ENCODE data around the gene FBXO21. TPM values are rescaled to one million over a fixed set of nuclear protein-coding genes. Genes with fewer than 3 reads are reported as not detected.
"Not testable (repeated sequence)": the region's sequence is repeated elsewhere in the genome, so short reads cannot be mapped to it uniquely, and the experiment has no call there.

The FBXO21 gene
- total and polyA plus RNA-seq, 2 donors (not counting 1 experiment from before 2014, with no cell fraction given), result 31.3 to 81.3 TPM

GRCh38 chr12:117188121-117188665, 2.1 kb downstream of the FBXO21 start:
- TF ChIP-seq, protein P1, sequence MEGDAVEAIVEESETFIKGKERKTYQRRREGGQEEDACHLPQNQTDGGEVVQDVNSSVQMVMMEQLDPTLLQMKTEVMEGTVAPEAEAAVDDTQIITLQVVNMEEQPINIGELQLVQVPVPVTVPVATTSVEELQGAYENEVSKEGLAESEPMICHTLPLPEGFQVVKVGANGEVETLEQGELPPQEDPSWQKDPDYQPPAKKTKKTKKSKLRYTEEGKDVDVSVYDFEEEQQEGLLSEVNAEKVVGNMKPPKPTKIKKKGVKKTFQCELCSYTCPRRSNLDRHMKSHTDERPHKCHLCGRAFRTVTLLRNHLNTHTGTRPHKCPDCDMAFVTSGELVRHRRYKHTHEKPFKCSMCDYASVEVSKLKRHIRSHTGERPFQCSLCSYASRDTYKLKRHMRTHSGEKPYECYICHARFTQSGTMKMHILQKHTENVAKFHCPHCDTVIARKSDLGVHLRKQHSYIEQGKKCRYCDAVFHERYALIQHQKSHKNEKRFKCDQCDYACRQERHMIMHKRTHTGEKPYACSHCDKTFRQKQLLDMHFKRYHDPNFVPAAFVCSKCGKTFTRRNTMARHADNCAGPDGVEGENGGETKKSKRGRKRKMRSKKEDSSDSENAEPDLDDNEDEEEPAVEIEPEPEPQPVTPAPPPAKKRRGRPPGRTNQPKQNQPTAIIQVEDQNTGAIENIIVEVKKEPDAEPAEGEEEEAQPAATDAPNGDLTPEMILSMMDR (conservative IDR thresholded peaks at IDR 0.05 in 1 of 2, IDR thresholded peaks at IDR 0.05 in 1 of 2; ENCODE audit: low read depth in 1 of 2, low read length in 2 of 2), result no peak
- no peak for TF ChIP-seq EZH2 (IDR thresholded peaks at IDR 0.05; ENCODE audit: low read length, missing control alignments)

DNA sequence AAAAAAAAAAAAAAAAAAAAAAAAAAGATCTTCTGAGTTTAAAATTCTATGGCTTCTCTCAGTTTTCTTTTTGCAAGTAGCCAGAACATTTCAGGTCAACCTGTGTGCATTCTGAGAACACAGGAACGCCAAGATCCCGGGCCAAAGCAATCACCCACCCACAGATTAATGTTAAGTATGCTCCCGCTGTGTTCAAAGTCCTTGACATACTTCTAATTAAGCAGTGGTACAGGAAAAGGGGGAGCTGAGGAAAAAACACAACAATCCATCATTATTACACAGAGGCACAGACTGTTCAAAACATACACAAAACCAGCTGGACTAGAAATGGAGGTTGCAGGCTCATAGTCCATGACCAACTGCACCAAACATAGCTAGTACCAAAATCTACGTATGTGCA, 2.8 kb downstream of the FBXO21 start:
- Histone ChIP-seq H3K9me3 (ENCODE audit: control insufficient read depth, insufficient read depth, low read depth, low read length) (no peaks in the 10 kb centered on the region), H2AFZ (ENCODE audit: low read length) (no peak overlapping the region), H3K4me2 (ENCODE audit: extremely low read depth, insufficient read depth, low read length) (no peak overlapping the region), H3K4me1 (ENCODE audit: control insufficient read depth, extremely low read depth, insufficient read depth, low read length) (no peaks in the 10 kb centered on the region), H4K20me1 (ENCODE audit: control insufficient read depth, extremely low read depth, insufficient read depth, low read length) (no peaks in the 10 kb centered on the region), H3K9ac (ENCODE audit: insufficient read depth, low read length) (no peak overlapping the region), H3K27ac (ENCODE audit: insufficient read depth, low read length) (no peak overlapping the region), H3K36me3 (ENCODE audit: control insufficient read depth, insufficient read depth, low read length) (peaks cover 2% of the 10 kb centered on the region), H3K27me3 (ENCODE audit: control insufficient read depth, insufficient read depth, low read length) (no peaks in the 10 kb centered on the region), H3K4me3 (replicated peaks in 1 of 4; ENCODE audit: control extremely low read depth in 1 of 4, insufficient read depth in 1 of 4, low read depth in 3 of 4, low read length in 4 of 4) (no peak overlapping the region), H3K79me2 (ENCODE audit: control insufficient read depth, insufficient read depth, low read length) (peaks cover 14% of the 10 kb centered on the region)
- DNase-seq (ENCODE audit: low read depth in 2 of 2), result no peak
- TF ChIP-seq EZH2 (IDR thresholded peaks at IDR 0.05; ENCODE audit: low read length, missing control alignments), result no peak
- TF ChIP-seq, protein P1 (conservative IDR thresholded peaks at IDR 0.05 in 1 of 2, IDR thresholded peaks at IDR 0.05 in 1 of 2; ENCODE audit: low read depth in 1 of 2, low read length in 2 of 2), result no peak

More at GRCh38 chr12:117188121-117188665, 2.1 kb downstream of the FBXO21 start:
- Histone ChIP-seq H3K27me3 (ENCODE audit: control insufficient read depth, insufficient read depth, low read length) (no peaks in the 10 kb centered on the region), H3K4me1 (ENCODE audit: control insufficient read depth, extremely low read depth, insufficient read depth, low read length) (no peaks in the 10 kb centered on the region), H3K27ac (ENCODE audit: insufficient read depth, low read length) (no peak overlapping the region), H3K4me2 (ENCODE audit: extremely low read depth, insufficient read depth, low read length) (no peak overlapping the region), H4K20me1 (ENCODE audit: control insufficient read depth, extremely low read depth, insufficient read depth, low read length) (no peaks in the 10 kb centered on the region), H2AFZ (ENCODE audit: low read length) (no peak overlapping the region), H3K9ac (ENCODE audit: insufficient read depth, low read length) (no peak overlapping the region), H3K79me2 (ENCODE audit: control insufficient read depth, insufficient read depth, low read length) (peaks cover 14% of the 10 kb centered on the region), H3K9me3 (ENCODE audit: control insufficient read depth, insufficient read depth, low read depth, low read length) (no peaks in the 10 kb centered on the region), H3K36me3 (ENCODE audit: control insufficient read depth, insufficient read depth, low read length) (peaks cover 2% of the 10 kb centered on the region), H3K4me3 (replicated peaks in 1 of 4; ENCODE audit: control extremely low read depth in 1 of 4, insufficient read depth in 1 of 4, low read depth in 3 of 4, low read length in 4 of 4) (peak overlapping the region in 2 of 4 experiments; percentile 82 to 85)
- DNase-seq (ENCODE audit: low read depth in 2 of 2), result no peak

DNA sequence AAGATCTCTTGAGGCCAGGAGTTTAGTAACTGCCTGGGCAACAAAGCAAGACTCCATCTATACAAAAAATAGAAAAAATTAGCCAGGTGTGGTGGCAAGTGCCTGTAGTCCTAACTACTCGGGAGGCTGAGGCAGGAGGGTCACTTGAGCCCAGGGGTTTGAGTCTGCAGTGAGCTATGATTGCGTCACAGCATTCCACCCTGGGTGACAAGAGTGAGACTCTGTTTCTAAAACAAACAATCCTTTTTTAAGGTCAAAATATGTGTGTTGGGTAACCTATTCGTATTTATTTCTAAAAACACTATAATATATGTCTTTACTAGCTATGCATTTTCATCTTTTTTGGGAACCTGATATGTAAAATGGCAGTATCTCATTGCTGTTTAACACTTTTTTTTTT, 7.4 kb downstream of the FBXO21 start:
- Histone ChIP-seq H2AFZ (ENCODE audit: low read length) (no peak overlapping the region), H3K9ac (ENCODE audit: insufficient read depth, low read length) (no peak overlapping the region), H3K27me3 (ENCODE audit: control insufficient read depth, insufficient read depth, low read length) (no peaks in the 10 kb centered on the region), H3K4me3 (replicated peaks in 1 of 4; ENCODE audit: control extremely low read depth in 1 of 4, insufficient read depth in 1 of 4, low read depth in 3 of 4, low read length in 4 of 4) (no peak overlapping the region), H3K79me2 (ENCODE audit: control insufficient read depth, insufficient read depth, low read length) (no peaks in the 10 kb centered on the region), H4K20me1 (ENCODE audit: control insufficient read depth, extremely low read depth, insufficient read depth, low read length) (no peaks in the 10 kb centered on the region), H3K9me3 (ENCODE audit: control insufficient read depth, insufficient read depth, low read depth, low read length) (no peaks in the 10 kb centered on the region), H3K4me1 (ENCODE audit: control insufficient read depth, extremely low read depth, insufficient read depth, low read length) (no peaks in the 10 kb centered on the region), H3K27ac (ENCODE audit: insufficient read depth, low read length) (no peak overlapping the region), H3K36me3 (ENCODE audit: control insufficient read depth, insufficient read depth, low read length) (peaks cover 2% of the 10 kb centered on the region), H3K4me2 (ENCODE audit: extremely low read depth, insufficient read depth, low read length) (no peak overlapping the region)
- TF ChIP-seq, protein P1 (conservative IDR thresholded peaks at IDR 0.05 in 1 of 2, IDR thresholded peaks at IDR 0.05 in 1 of 2; ENCODE audit: low read depth in 1 of 2, low read length in 2 of 2), result no peak
- DNase-seq (ENCODE audit: low read depth in 2 of 2), result no peak

DNA sequence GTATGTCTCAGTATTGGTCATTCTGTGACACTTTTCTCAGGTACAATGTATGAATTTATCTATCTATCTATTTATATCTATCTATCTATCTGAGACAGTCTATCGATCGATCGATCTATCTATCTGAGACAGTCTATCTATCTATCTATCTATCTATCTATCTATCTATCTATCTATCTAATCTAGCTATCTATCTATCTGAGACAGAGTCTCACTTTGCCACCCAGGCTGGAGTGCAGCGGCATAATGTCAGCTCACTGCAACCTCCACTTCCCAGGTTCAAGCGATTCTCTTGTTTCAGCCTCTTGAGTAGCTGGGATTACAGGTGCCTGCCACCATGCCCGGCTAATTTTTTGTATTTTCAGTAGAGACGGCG, 8.8 kb downstream of the FBXO21 start:
- H3K79me2 ChIP-seq (ENCODE audit: control insufficient read depth, insufficient read depth, low read length); H3K4me2 ChIP-seq (ENCODE audit: extremely low read depth, insufficient read depth, low read length); H2AFZ ChIP-seq (ENCODE audit: low read length); H3K4me3 ChIP-seq (replicated peaks in 1 of 4; ENCODE audit: control extremely low read depth in 1 of 4, insufficient read depth in 1 of 4, low read depth in 3 of 4, low read length in 4 of 4); H3K4me1 ChIP-seq (ENCODE audit: control insufficient read depth, extremely low read depth, insufficient read depth, low read length); H3K27me3 ChIP-seq (ENCODE audit: control insufficient read depth, insufficient read depth, low read length); DNase-seq (ENCODE audit: low read depth in 2 of 2); H3K9ac ChIP-seq (ENCODE audit: insufficient read depth, low read length); H3K9me3 ChIP-seq (ENCODE audit: control insufficient read depth, insufficient read depth, low read depth, low read length); H4K20me1 ChIP-seq (ENCODE audit: control insufficient read depth, extremely low read depth, insufficient read depth, low read length); H3K27ac ChIP-seq (ENCODE audit: insufficient read depth, low read length); H3K36me3 ChIP-seq (ENCODE audit: control insufficient read depth, insufficient read depth, low read length): not testable (repeated sequence)
